Adrenal gland (tissue), 12 donors: Measurements from ENCODE around the gene ESRP2. TPM values are rescaled to one million over a fixed set of nuclear protein-coding genes. Genes with fewer than 3 reads are reported as not detected.

Source experiments
- DNase-seq, 7 donors: peaks; one replicate each; pipeline ENCODE4 v3.0.0-alpha.2; 2019 to 2020
- H3K27ac ChIP-seq, 5 donors: fragments of 200-600 bp; sonication (generic) in 4 of 5; 1 replicate in 3 of 5; 2 replicates in 2 of 5; pipeline versions ENCODE4 v1.5.1 to v1.8.0; 2016 to 2020; ENCODE audit warnings: mild to moderate bottlenecking in 1 of 5
- H3K27me3 ChIP-seq: fragments of 200-600 bp; 2 replicates; pipeline ENCODE4 v1.8.0; 2021
- H3K36me3 ChIP-seq, 2 donors: fragments of 200-600 bp; replicated peaks in 1 of 2; 1 replicate in 1 of 2; 2 replicates in 1 of 2; pipeline versions ENCODE4 v1.5.1 to v1.8.0; 2018 to 2022
- H3K4me1 ChIP-seq, 2 donors: fragments of 200-600 bp; replicated peaks in 1 of 2; 1 replicate in 1 of 2; 2 replicates in 1 of 2; pipeline versions ENCODE4 v1.5.1 to v1.8.0; 2018 to 2021
- H3K4me3 ChIP-seq, 4 donors: fragments of 200-600 bp; sonication (generic) in 3 of 4; one replicate each; pipeline ENCODE4 v1.5.1; 2016 to 2018
- H3K9me3 ChIP-seq, 3 donors: fragments of 200-600 bp; sonication (generic) in 1 of 3; replicated peaks in 1 of 3; 1 replicate in 2 of 3; 2 replicates in 1 of 3; pipeline versions ENCODE4 v1.5.1 to v1.8.0; 2016 to 2021
- POLR2A ChIP-seq, 2 donors: fragments of 450-650 bp; IDR thresholded peaks; one replicate each; pipeline ENCODE4 v1.6.1; 2017; ENCODE audit warnings: antibody characterized with exemption in 2 of 2, mild to moderate bottlenecking in 2 of 2, moderate library complexity in 1 of 2
- WGBS, 4 donors: extraction: QIAGEN DNeasy Blood & Tissue Kit in 2 of 4; methylation state at CpG; one replicate each; pipeline versions ENCODE4 v1.1.5 to v1.1.7; 2013 to 2017; 5-methylcytosine and 5-hydroxymethylcytosine counted together
- intact Hi-C, 2 donors: fragments of 100-400 bp; cut with DNase I; formaldehyde crosslinking; loops; one replicate each; pipeline versions ENCODE4 v1.14.1 to v1.15.0; 2022 to 2023
- polyA plus RNA-seq, 3 donors: library from polyadenylated mRNA; stranded (reverse); fragments of 200-250 nt in 2 of 3; fragments of 350-450 nt in 1 of 3; fragmentation: Illumina TruSeq in 1 of 3; extraction: RNeasy Lipid Tissue Mini Kit (QIAGEN cat#74804) in 1 of 3; gene quantifications; one replicate each; pipeline ENCODE4 v1.2.3, GENCODE V29; 2013 to 2014
- total RNA-seq, 9 donors: library from RNA; depleted of rRNA in 4 of 9; stranded (reverse); fragments of >200 nt in 4 of 9; fragments of 120-200 nt in 1 of 9; fragmentation: NEBNext Ultra II Directional in 1 of 9; extraction: Animal tissue kit (Norgen Biotek cat#: 25700) in 1 of 9; gene quantifications; one replicate each; pipeline versions ENCODE4 v1.1.0 to v1.2.4, GENCODE V29; 2013 to 2023
- TF ChIP-seq, protein P1 (sequence below), 6 experiments: fragments of 450-650 bp in 4 of 6; fragments of 200-600 bp in 2 of 6; sonication (generic) in 1 of 6; IDR thresholded peaks; 1 replicate in 5 of 6; 2 replicates in 1 of 6; pipeline versions ENCODE4 v1.5.1 to v1.8.0; 2016 to 2021; ENCODE audit warnings: antibody characterized with exemption in 6 of 6, mild to moderate bottlenecking in 2 of 6, moderate library complexity in 1 of 6
- donor health status: healthy with polysubstance abuse.
- donor health status: Bipolar disorder and iron deficiency.
- donor health status: DM: yes; HTN: yes; CAD: no.
- donor health status: DM: no; HTN: no; CAD: no.
- donor health status: DM: no; HTN: no; CAD: no.
- donor health status: DM: yes; HTN: yes; CAD: no.

The ESRP2 gene
- total and polyA plus RNA-seq, 12 donors, result 0.13 to 2.2 (median 0.43) TPM

DNA sequence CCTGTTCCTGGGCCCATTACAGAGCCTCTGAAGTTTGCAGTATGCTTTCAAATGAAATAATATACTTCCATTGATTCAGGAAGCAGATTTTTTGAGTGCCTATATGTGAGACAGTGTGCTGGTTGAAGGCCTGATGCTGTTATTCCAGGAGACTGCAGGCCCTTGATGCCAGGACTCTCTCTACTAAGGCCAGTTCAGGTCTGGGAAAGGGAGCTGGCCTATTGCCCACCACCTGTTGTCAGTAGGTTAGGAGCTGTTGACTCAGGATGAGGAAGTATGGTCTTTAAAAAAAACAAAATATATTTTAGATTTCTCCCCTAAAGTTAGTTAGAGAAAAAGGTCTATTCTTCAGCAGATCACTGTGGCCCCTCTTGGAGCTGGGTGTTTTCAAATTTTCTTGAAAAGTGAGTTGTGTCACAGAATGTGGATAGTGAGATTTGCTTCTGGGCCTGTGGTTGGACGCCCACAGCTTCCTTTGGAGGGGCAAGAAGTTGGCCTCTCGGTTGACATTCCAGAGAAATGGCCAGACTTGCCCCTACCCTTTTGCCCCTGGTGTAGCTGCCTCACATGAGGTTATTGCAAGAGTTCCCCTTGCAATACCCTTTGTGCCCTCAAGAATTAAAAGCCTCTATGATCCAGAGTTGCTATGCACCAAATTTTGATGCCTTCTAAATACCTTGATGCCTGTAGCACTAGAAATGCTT, 7.9 kb downstream of the ESRP2 start:
- peak in 1 of 7 donors; percentile 58 for DNase-seq
- intact Hi-C loops, result loop anchor here in 1 of 2 donors (10.0 kb wide), 1 partner anchor 243 kb away; the partner anchor contains the start of gene DPEP3
- no peak for TF ChIP-seq POLR2A (IDR thresholded peaks at IDR 0.05)
- TF ChIP-seq, protein P1, sequence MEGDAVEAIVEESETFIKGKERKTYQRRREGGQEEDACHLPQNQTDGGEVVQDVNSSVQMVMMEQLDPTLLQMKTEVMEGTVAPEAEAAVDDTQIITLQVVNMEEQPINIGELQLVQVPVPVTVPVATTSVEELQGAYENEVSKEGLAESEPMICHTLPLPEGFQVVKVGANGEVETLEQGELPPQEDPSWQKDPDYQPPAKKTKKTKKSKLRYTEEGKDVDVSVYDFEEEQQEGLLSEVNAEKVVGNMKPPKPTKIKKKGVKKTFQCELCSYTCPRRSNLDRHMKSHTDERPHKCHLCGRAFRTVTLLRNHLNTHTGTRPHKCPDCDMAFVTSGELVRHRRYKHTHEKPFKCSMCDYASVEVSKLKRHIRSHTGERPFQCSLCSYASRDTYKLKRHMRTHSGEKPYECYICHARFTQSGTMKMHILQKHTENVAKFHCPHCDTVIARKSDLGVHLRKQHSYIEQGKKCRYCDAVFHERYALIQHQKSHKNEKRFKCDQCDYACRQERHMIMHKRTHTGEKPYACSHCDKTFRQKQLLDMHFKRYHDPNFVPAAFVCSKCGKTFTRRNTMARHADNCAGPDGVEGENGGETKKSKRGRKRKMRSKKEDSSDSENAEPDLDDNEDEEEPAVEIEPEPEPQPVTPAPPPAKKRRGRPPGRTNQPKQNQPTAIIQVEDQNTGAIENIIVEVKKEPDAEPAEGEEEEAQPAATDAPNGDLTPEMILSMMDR (IDR thresholded peaks at IDR 0.05), result peak in 1 of 6 experiments; percentile 5

DNA sequence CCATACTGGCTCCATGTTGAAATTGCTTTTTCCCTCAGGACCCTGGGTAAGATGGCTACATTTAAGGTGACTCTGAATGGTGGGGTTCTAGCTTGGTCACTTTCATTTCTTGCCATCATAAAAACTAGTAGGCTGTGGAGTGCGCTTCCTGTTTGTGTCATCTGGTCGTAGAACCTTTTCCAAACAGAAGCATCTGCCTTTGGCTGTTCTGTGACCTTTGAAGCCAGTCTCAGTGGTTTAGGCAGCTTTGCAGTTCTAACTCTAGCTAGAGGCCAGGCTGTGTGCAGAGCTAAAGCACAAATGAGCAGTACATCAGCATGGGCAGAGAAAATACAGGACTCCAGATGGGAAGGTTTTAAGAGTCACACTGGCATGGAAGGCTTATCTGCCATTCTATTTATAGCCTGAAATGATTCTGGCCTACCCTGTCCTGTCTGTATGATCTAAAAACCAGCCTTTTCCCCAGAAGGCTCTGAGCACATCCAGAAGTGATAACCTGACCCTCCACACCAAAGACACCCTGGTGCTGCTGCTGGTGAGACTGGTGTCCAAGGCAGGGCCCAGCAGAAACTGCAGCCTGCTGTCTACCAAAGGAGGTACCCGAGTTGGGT, 8.6 kb downstream of the ESRP2 start:
- 63 to 77% (median 71%) methylated on average over 3 of the region's 3 CpGs for WGBS, 4 donors
- Histone ChIP-seq H3K27me3 (no peaks in the 10 kb centered on the region), H3K4me3 (no peak overlapping the region), H3K4me1 (peaks cover 7 to 9% of the 10 kb centered on the region in 2 donors), H3K27ac (peak overlapping the region in 1 of 5 donors; percentile 6), H3K9me3 (no peaks in the 10 kb centered on the region), H3K36me3 (peaks cover 0 to 7% of the 10 kb centered on the region in 2 donors)
- TF ChIP-seq, protein P1 (IDR thresholded peaks at IDR 0.05), result no peak
- no peak for TF ChIP-seq POLR2A (IDR thresholded peaks at IDR 0.05)
- intact Hi-C loops, result loop anchor here in 1 of 2 donors (10.0 kb wide), 1 partner anchor 242 kb away; the partner anchor contains the start of gene DPEP3
- DNase-seq, result no peak

More for the DNA sequence above, 7.9 kb downstream of the ESRP2 start:
- Histone ChIP-seq H3K27me3 (no peaks in the 10 kb centered on the region), H3K27ac (no peak overlapping the region), H3K9me3 (no peaks in the 10 kb centered on the region), H3K36me3 (peaks cover 0 to 7% of the 10 kb centered on the region in 2 donors), H3K4me3 (no peak overlapping the region), H3K4me1 (peaks cover 7 to 9% of the 10 kb centered on the region in 2 donors)
- WGBS, 4 donors, result 74 to 90% (median 80%) methylated on average over 2 of the region's 2 CpGs

DNA sequence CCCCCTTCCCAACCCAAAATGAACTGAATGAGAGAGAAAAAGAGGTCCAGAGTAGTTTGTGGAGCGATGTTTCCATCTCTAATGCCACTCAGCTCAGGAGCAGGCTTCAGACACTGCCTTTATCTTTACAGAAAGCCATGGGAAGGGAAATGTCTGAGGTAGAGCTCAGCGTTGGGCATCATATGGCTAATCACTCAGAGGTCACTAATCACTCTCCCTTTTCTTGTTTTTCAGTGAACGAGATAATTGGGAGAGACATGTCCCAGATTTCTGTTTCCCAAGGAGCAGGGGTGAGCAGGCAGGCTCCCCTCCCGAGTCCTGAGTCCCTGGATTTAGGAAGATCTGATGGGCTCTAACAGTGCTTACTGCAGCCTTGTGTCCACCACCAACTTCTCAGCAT, 9.8 kb downstream of the ESRP2 start:
- intact Hi-C loops, result loop anchor here in 1 of 2 donors (10.0 kb wide), 1 partner anchor 241 kb away; the partner anchor contains the start of gene DPEP3
- Histone ChIP-seq H3K27me3 (no peaks in the 10 kb centered on the region), H3K36me3 (peaks cover 0 to 7% of the 10 kb centered on the region in 2 donors), H3K9me3 (no peaks in the 10 kb centered on the region), H3K4me1 (peaks cover 7 to 9% of the 10 kb centered on the region in 2 donors), H3K27ac (no peak overlapping the region), H3K4me3 (no peak overlapping the region)
- DNase-seq, result no peak
- TF ChIP-seq, protein P1 (IDR thresholded peaks at IDR 0.05), result no peak
- TF ChIP-seq POLR2A (IDR thresholded peaks at IDR 0.05), result no peak
- 74 to 87% (median 82%) methylated on average over 4 of the region's 4 CpGs for WGBS, 4 donors

DNA sequence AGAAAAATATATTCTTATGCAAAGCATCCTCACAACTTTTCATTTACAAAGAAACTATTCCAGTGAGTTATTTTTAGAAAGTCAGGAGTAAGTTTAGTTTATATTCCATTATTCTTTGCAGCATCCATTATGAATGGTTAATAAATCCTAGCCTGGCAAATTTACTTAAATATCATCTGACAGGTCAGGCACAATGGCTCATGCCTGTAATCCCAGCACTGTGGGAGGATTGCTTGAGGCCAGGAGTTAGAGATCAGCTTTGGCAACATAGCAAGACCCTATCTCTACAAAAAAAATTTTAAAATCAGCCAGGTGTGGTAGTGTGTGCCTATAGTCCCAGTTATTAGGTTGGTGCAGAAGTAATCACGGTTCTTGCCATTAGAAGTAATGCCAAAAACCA, 12.9 kb downstream of the ESRP2 start:
- 79 to 92% (median 92%) methylated on average over 1 of the region's 1 CpG for WGBS, 4 donors
- TF ChIP-seq, protein P1 (IDR thresholded peaks at IDR 0.05), result no peak
- TF ChIP-seq POLR2A (IDR thresholded peaks at IDR 0.05), result no peak
- Histone ChIP-seq H3K4me3 (no peak overlapping the region), H3K4me1 (peaks cover 7 to 9% of the 10 kb centered on the region in 2 donors), H3K9me3 (no peaks in the 10 kb centered on the region), H3K36me3 (peaks cover 0 to 7% of the 10 kb centered on the region in 2 donors), H3K27ac (no peak overlapping the region), H3K27me3 (no peaks in the 10 kb centered on the region)
- DNase-seq, result no peak
- intact Hi-C loops, result loop anchor here in 1 of 2 donors (10.0 kb wide), 1 partner anchor 238 kb away; the partner anchor contains the start of gene DPEP3
